SU-DHL-6 (cell line): ENCODE data around the gene SEZ6L2.

Source experiments
- CTCF ChIP-seq: fragments of 200-600 bp; sonication (generic); IDR thresholded peaks from one replicate; pipeline ENCODE4 v1.5.1; 2017; ENCODE audit warnings: antibody characterized with exemption, mild to moderate bottlenecking, low read length, moderate library complexity; ENCODE audit not compliant: insufficient read depth, poor library complexity, severe bottlenecking
- EZH2phosphoT487 ChIP-seq: fragments of 200-600 bp; sonication (generic), shearing (Covaris generic); conservative IDR thresholded peaks from 2 replicates; pipeline ENCODE4 v1.6.1; 2018; ENCODE audit warnings: mild to moderate bottlenecking, antibody characterized with exemption, low read length, moderate library complexity, mixed read lengths

DNA sequence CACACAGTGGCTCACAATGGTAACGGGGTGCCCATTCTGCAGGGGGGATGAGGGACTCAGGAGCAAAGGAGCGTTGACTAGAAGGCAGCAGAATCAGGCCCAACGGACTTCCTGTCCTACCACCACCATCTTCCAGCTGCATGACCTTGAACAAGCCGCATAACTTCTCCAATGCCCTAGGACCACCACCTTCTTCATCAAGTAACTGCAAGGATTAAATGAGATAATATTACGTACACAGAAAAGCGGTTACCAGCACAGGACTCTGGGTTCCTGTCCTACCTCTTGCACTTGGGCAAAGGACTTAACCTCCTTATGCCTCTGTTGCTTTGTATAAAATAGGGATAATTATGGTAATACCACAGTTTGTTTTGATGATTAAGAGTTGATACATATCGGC lies 5.6 kb upstream of the SEZ6L2 start:
- TF ChIP-seq CTCF = no peak
- no peak for TF ChIP-seq EZH2phosphoT487
